HEK293 (cell line): Measurements from ENCODE around the gene VEGFB.

Experiments used
- GLIS1 ChIP-seq: fragments of 450-650 bp; formaldehyde crosslinking; IDR thresholded peaks from 2 replicates; pipeline ENCODE4 v1.5.1; 2016; ENCODE audit warnings: missing biosample characterization, missing genetic modification characterization
- KLF1 ChIP-seq: fragments of 450-650 bp; formaldehyde crosslinking; IDR thresholded peaks from 2 replicates; pipeline ENCODE4 v1.5.1; 2016; ENCODE audit warnings: missing biosample characterization, missing genetic modification characterization
- KLF8 ChIP-seq: fragments of 450-650 bp; formaldehyde crosslinking; IDR thresholded peaks from 2 replicates; pipeline ENCODE4 v1.5.1; 2016; ENCODE audit warnings: missing biosample characterization, missing genetic modification characterization
- KLF9 ChIP-seq: fragments of 450-650 bp; formaldehyde crosslinking; IDR thresholded peaks from 2 replicates; pipeline ENCODE4 v1.5.1; 2016; ENCODE audit warnings: missing biosample characterization, missing genetic modification characterization, low read depth
- PATZ1 ChIP-seq: fragments of 450-650 bp; formaldehyde crosslinking; IDR thresholded peaks from 2 replicates; pipeline ENCODE4 v1.5.1; 2016; ENCODE audit warnings: missing biosample characterization, missing genetic modification characterization
- SP3 ChIP-seq: fragments of 450-650 bp; formaldehyde crosslinking; IDR thresholded peaks from 2 replicates; pipeline ENCODE4 v1.5.1; 2016; ENCODE audit warnings: missing biosample characterization, missing genetic modification characterization
- ZBTB10 ChIP-seq: fragments of 450-650 bp; formaldehyde crosslinking; IDR thresholded peaks from 2 replicates; pipeline ENCODE4 v1.5.1; 2016; ENCODE audit warnings: missing biosample characterization, missing genetic modification characterization
- ZBTB7A ChIP-seq: fragments of 450-650 bp; formaldehyde crosslinking; IDR thresholded peaks from 2 replicates; pipeline ENCODE4 v1.5.1; 2016; ENCODE audit warnings: low read depth, missing biosample characterization, missing genetic modification characterization
- ZNF140 ChIP-seq: fragments of 450-650 bp; formaldehyde crosslinking; IDR thresholded peaks from 2 replicates; pipeline ENCODE4 v1.5.1; 2016; ENCODE audit warnings: missing biosample characterization, missing genetic modification characterization
- ZNF274 ChIP-seq, 2 experiments: fragments of 200-500 bp in 1 of 2; fragments of 450-650 bp in 1 of 2; sonication (Bioruptor generic) in 1 of 2; formaldehyde crosslinking in 1 of 2; IDR thresholded peaks; 2 replicates each; pipeline versions ENCODE4 v1.5.1 to v1.6.1; 2014 to 2016; ENCODE audit warnings: borderline replicate concordance in 1 of 2, inconsistent platforms in 1 of 2, low read length in 1 of 2, missing biosample characterization in 1 of 2, missing genetic modification characterization in 1 of 2
- ZNF335 ChIP-seq: fragments of 450-650 bp; formaldehyde crosslinking; conservative IDR thresholded peaks from 2 replicates; pipeline ENCODE4 v1.5.1; 2016; ENCODE audit warnings: missing biosample characterization, missing genetic modification characterization
- ZNF341 ChIP-seq: fragments of 450-650 bp; formaldehyde crosslinking; IDR thresholded peaks from 2 replicates; pipeline ENCODE4; 2016; ENCODE audit warnings: low read depth, missing biosample characterization, missing genetic modification characterization
- ZNF416 ChIP-seq: fragments of 450-650 bp; formaldehyde crosslinking; IDR thresholded peaks from 2 replicates; pipeline ENCODE4 v1.5.1; 2016; ENCODE audit warnings: missing biosample characterization, missing genetic modification characterization
- ZNF501 ChIP-seq: fragments of 450-650 bp; formaldehyde crosslinking; IDR thresholded peaks from 2 replicates; pipeline ENCODE4 v1.5.1; 2016; ENCODE audit warnings: missing biosample characterization, missing genetic modification characterization
- ZNF76 ChIP-seq: fragments of 450-650 bp; formaldehyde crosslinking; IDR thresholded peaks from 2 replicates; pipeline ENCODE4; 2016; ENCODE audit warnings: low read depth, missing biosample characterization, missing genetic modification characterization, borderline replicate concordance
- TF ChIP-seq, protein P1 (sequence below): fragments of 450-650 bp; formaldehyde crosslinking; IDR thresholded peaks from 2 replicates; pipeline ENCODE4 v1.5.1; 2016; ENCODE audit warnings: missing biosample characterization, missing genetic modification characterization
- TF ChIP-seq, protein P2 (sequence below): fragments of 450-650 bp; formaldehyde crosslinking; IDR thresholded peaks from 2 replicates; pipeline ENCODE4 v1.5.1; 2016; ENCODE audit warnings: missing biosample characterization, missing genetic modification characterization
- TF ChIP-seq, protein P3 (sequence below): fragments of 450-650 bp; formaldehyde crosslinking; conservative IDR thresholded peaks from 2 replicates; pipeline ENCODE4 v1.5.1; 2016; ENCODE audit warnings: low read depth, missing biosample characterization, missing genetic modification characterization
- TF ChIP-seq, protein P4 (sequence below): fragments of 450-650 bp; formaldehyde crosslinking; IDR thresholded peaks from 2 replicates; pipeline ENCODE4 v1.5.1; 2016; ENCODE audit warnings: missing biosample characterization, missing genetic modification characterization, borderline replicate concordance

Gene VEGFB

DNA sequence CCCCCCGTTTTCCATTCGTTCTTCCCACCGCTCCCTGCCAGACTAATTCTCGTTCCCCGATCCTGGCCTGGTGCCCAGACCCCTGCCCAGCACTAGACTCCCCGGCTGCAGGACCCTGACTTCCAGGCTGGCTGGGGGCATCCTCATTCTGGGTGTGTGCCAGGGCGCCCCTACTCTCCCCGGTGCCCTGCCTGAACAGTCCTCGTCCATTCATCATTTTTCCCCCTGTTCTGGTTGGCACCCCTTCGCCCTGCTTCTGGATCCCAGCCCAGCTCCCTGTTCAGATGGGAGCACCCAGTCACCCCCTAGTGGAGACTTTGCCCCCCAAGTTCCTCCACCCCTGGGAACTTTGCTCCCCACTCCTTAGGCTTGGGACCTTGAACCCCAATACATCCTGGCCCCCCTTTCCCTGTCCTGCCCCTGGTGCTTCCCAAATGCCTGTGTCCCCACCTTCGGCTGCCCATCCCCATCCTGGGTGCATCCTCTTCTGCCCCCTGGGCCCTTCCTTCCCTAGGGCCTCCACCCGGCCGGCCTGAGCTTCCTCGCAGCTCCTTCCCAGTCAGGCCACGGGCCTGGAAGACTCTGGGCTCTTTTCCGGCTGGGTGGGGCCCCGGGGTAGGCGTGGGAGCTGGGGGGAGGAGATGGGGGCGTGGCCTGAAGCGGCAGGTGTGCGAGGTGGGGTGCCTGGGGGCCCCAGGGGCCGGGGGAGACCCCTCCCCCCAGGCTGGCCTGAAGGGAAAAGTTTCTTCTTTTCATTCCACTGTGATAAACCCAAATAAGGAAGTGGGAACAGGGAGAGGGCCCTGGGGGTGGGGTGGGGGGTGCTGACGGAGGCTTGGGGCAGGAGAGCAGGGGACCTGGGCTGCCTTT lies 17.9 kb downstream of the VEGFB start (continued):
- no peak for TF ChIP-seq ZNF501 (tag by site-specific recombination)
- peak; percentile 95 for TF ChIP-seq ZBTB10 (tag by site-specific recombination)
- TF ChIP-seq ZNF335 (tag by site-specific recombination): peak; percentile 56; the same call in 1 of the 2 replicates
- TF ChIP-seq ZNF76 (tag by site-specific recombination): peak; percentile 48; the same call in 1 of the 2 replicates
- peak; percentile 54 for TF ChIP-seq SP3
- TF ChIP-seq, protein P1, sequence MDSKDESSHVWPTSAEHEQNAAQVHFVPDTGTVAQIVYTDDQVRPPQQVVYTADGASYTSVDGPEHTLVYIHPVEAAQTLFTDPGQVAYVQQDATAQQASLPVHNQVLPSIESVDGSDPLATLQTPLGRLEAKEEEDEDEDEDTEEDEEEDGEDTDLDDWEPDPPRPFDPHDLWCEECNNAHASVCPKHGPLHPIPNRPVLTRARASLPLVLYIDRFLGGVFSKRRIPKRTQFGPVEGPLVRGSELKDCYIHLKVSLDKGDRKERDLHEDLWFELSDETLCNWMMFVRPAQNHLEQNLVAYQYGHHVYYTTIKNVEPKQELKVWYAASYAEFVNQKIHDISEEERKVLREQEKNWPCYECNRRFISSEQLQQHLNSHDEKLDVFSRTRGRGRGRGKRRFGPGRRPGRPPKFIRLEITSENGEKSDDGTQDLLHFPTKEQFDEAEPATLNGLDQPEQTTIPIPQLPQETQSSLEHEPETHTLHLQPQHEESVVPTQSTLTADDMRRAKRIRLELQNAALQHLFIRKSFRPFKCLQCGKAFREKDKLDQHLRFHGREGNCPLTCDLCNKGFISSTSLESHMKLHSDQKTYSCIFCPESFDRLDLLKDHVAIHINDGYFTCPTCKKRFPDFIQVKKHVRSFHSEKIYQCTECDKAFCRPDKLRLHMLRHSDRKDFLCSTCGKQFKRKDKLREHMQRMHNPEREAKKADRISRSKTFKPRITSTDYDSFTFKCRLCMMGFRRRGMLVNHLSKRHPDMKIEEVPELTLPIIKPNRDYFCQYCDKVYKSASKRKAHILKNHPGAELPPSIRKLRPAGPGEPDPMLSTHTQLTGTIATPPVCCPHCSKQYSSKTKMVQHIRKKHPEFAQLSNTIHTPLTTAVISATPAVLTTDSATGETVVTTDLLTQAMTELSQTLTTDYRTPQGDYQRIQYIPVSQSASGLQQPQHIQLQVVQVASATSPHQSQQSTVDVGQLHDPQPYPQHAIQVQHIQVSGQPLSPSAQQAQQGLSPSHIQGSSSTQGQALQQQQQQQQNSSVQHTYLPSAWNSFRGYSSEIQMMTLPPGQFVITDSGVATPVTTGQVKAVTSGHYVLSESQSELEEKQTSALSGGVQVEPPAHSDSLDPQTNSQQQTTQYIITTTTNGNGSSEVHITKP: peak; percentile 41; the same call in 1 of the 2 replicates
- TF ChIP-seq ZBTB7A (tag by site-specific recombination): peak; percentile 17; the same call in 1 of the 2 replicates
- peak; percentile 77 for TF ChIP-seq KLF9 (tag by site-specific recombination)
- TF ChIP-seq KLF1: peak; percentile 47
- TF ChIP-seq, protein P2, sequence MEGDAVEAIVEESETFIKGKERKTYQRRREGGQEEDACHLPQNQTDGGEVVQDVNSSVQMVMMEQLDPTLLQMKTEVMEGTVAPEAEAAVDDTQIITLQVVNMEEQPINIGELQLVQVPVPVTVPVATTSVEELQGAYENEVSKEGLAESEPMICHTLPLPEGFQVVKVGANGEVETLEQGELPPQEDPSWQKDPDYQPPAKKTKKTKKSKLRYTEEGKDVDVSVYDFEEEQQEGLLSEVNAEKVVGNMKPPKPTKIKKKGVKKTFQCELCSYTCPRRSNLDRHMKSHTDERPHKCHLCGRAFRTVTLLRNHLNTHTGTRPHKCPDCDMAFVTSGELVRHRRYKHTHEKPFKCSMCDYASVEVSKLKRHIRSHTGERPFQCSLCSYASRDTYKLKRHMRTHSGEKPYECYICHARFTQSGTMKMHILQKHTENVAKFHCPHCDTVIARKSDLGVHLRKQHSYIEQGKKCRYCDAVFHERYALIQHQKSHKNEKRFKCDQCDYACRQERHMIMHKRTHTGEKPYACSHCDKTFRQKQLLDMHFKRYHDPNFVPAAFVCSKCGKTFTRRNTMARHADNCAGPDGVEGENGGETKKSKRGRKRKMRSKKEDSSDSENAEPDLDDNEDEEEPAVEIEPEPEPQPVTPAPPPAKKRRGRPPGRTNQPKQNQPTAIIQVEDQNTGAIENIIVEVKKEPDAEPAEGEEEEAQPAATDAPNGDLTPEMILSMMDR (tag by site-specific recombination): peak; percentile 91
- TF ChIP-seq PATZ1 (tag by site-specific recombination): peak; percentile 67
- TF ChIP-seq ZNF140 (tag by site-specific recombination): no peak
- peak; percentile 17; the same call in 1 of the 2 replicates for TF ChIP-seq GLIS1
- no peak for TF ChIP-seq ZNF416 (tag by site-specific recombination)
- TF ChIP-seq, protein P3, sequence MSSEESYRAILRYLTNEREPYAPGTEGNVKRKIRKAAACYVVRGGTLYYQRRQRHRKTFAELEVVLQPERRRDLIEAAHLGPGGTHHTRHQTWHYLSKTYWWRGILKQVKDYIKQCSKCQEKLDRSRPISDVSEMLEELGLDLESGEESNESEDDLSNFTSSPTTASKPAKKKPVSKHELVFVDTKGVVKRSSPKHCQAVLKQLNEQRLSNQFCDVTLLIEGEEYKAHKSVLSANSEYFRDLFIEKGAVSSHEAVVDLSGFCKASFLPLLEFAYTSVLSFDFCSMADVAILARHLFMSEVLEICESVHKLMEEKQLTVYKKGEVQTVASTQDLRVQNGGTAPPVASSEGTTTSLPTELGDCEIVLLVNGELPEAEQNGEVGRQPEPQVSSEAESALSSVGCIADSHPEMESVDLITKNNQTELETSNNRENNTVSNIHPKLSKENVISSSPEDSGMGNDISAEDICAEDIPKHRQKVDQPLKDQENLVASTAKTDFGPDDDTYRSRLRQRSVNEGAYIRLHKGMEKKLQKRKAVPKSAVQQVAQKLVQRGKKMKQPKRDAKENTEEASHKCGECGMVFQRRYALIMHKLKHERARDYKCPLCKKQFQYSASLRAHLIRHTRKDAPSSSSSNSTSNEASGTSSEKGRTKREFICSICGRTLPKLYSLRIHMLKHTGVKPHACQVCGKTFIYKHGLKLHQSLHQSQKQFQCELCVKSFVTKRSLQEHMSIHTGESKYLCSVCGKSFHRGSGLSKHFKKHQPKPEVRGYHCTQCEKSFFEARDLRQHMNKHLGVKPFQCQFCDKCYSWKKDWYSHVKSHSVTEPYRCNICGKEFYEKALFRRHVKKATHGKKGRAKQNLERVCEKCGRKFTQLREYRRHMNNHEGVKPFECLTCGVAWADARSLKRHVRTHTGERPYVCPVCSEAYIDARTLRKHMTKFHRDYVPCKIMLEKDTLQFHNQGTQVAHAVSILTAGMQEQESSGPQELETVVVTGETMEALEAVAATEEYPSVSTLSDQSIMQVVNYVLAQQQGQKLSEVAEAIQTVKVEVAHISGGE: 0 out of 2 replicates have a peak, but pooled peaks have one; percentile 13
- TF ChIP-seq KLF8 (tag by site-specific recombination): peak; percentile 47; the same call in 1 of the 2 replicates
- no peak for TF ChIP-seq ZNF274 (IDR thresholded peaks at IDR 0.05; ENCODE audit: low read length)
- TF ChIP-seq ZNF274 (tag by site-specific recombination; IDR thresholded peaks at IDR 0.05; ENCODE audit: borderline replicate concordance): no peak
- TF ChIP-seq, protein P4, sequence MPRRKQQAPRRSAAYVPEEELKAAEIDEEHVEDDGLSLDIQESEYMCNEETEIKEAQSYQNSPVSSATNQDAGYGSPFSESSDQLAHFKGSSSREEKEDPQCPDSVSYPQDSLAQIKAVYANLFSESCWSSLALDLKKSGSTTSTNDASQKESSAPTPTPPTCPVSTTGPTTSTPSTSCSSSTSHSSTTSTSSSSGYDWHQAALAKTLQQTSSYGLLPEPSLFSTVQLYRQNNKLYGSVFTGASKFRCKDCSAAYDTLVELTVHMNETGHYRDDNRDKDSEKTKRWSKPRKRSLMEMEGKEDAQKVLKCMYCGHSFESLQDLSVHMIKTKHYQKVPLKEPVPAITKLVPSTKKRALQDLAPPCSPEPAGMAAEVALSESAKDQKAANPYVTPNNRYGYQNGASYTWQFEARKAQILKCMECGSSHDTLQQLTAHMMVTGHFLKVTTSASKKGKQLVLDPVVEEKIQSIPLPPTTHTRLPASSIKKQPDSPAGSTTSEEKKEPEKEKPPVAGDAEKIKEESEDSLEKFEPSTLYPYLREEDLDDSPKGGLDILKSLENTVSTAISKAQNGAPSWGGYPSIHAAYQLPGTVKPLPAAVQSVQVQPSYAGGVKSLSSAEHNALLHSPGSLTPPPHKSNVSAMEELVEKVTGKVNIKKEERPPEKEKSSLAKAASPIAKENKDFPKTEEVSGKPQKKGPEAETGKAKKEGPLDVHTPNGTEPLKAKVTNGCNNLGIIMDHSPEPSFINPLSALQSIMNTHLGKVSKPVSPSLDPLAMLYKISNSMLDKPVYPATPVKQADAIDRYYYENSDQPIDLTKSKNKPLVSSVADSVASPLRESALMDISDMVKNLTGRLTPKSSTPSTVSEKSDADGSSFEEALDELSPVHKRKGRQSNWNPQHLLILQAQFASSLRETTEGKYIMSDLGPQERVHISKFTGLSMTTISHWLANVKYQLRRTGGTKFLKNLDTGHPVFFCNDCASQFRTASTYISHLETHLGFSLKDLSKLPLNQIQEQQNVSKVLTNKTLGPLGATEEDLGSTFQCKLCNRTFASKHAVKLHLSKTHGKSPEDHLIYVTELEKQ (tag by site-specific recombination): no peak
- peak; percentile 57 for TF ChIP-seq ZNF341 (tag by site-specific recombination)
